ENCODE results near the gene ZNF77. TPM values are rescaled to one million over a fixed set of nuclear protein-coding genes. Genes with fewer than 3 reads are reported as not detected.
"Not testable (repeated sequence)": the region's sequence is repeated elsewhere in the genome, so short reads cannot be mapped to it uniquely, and the experiment has no call there.

The ZNF77 gene
- 4.4 and 4.7 TPM in 2 replicates for total RNA-seq
- polyA plus RNA-seq = 2.6 and 7.7 TPM in 2 replicates

DNA sequence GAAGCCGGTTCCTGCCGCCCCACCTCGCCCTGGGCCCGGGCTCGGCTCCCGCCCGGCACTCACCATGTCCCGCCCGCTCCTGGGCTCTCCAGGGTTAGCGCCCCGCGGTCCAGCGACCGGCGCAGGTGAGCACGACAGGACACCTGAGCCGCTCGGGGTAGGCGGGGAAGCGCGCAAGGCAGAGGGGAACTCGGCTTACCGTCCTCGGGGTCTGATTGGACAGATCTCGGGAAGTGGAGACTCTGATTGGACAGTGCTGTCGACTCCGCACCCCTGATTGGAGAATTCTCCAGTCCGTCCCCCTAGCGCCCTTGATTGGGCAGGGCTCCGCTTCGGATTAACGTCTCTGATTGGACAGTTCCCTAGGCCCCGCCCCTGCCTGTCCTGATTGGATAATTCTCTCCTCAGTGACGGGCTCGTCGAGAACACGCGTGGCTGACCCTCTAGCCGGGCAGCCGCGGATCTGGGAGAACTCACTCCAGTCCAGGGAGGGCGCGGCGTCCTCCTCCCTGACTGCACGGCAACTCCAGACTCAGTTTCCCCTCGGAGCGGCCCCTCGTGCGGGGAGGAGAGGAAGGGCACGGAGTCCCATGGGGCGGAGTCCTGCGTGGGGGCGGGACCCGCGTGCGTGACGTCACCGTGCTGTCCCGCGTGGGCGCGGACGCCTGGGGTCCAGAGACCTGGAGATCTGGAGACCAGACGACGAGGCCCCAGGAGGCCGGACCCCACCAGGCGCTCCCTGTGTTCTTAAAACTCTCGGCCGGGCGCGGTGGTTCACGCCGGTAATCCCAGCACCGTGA is at the start of gene ZNF77:
Gene ZNF77, minus strand, starts transcription at position 197 of the 800 bp plus-strand sequence. Its CDS starts 131 bp downstream, at position 66.
- Histone ChIP-seq H3K36me3 (no peaks in the 10 kb centered on the region), H3K4me1 (ENCODE audit: low read depth) (no peaks in the 10 kb centered on the region), H3K27me3 (no peaks in the 10 kb centered on the region), H3K27ac (peak within 1 kb of the TSS; percentile 63), H3K9me3 (ENCODE audit: low read depth) (no peaks in the 10 kb centered on the region), H3K4me3 (peak within 1 kb of the TSS; percentile 67)
- TF ChIP-seq, protein P1, sequence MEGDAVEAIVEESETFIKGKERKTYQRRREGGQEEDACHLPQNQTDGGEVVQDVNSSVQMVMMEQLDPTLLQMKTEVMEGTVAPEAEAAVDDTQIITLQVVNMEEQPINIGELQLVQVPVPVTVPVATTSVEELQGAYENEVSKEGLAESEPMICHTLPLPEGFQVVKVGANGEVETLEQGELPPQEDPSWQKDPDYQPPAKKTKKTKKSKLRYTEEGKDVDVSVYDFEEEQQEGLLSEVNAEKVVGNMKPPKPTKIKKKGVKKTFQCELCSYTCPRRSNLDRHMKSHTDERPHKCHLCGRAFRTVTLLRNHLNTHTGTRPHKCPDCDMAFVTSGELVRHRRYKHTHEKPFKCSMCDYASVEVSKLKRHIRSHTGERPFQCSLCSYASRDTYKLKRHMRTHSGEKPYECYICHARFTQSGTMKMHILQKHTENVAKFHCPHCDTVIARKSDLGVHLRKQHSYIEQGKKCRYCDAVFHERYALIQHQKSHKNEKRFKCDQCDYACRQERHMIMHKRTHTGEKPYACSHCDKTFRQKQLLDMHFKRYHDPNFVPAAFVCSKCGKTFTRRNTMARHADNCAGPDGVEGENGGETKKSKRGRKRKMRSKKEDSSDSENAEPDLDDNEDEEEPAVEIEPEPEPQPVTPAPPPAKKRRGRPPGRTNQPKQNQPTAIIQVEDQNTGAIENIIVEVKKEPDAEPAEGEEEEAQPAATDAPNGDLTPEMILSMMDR (IDR thresholded peaks at IDR 0.05; ENCODE audit: low read depth, low read length) = no peak
- DNase-seq (ENCODE audit: low read depth in 1 of 2, low spot score in 1 of 2) = peak; percentile 99

- no peak overlapping the region for H3K27ac ChIP-seq
- no peak for DNase-seq (ENCODE audit: low read depth in 1 of 2, low spot score in 1 of 2)
- no peaks in the 10 kb centered on the region for H3K4me1 ChIP-seq (ENCODE audit: low read depth)
- no peaks in the 10 kb centered on the region for H3K27me3 ChIP-seq
- H3K9me3 ChIP-seq (ENCODE audit: low read depth) = no peaks in the 10 kb centered on the region
- no peaks in the 10 kb centered on the region for H3K36me3 ChIP-seq
- H3K4me3 ChIP-seq = no peak overlapping the region
- TF ChIP-seq, protein P1 (IDR thresholded peaks at IDR 0.05; ENCODE audit: low read depth, low read length) = no peak
Measured at GRCh38 chr19:2993579-2993978, 48.8 kb upstream of the ZNF77 start.

DNA sequence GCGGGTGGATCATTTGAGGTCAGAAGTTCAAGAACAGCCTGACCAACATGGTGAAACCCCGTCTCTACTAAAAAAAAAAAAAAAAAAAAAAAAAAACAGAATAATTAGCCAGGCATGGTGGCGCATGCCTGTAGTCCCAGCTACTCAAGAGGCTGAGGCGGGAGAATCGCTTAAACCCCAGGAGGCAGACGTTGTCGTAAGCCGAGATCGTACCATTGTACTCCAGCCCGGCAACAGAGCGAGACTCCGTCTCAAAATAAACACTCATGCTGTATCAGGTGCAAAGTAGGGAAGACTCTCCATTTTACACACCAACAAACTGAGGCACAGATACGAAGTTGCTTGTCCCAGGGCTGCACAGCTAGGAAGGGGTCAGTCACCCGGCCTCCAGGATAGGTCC is 48.2 kb upstream of the ZNF77 start:
- Histone ChIP-seq H3K9me3 (ENCODE audit: low read depth) (no peaks in the 10 kb centered on the region), H3K4me3 (no peak overlapping the region), H3K27me3 (no peaks in the 10 kb centered on the region), H3K27ac (no peak overlapping the region), H3K36me3 (no peaks in the 10 kb centered on the region), H3K4me1 (ENCODE audit: low read depth) (no peaks in the 10 kb centered on the region)
- DNase-seq (ENCODE audit: low read depth in 1 of 2, low spot score in 1 of 2) = no peak
- TF ChIP-seq, protein P1 (IDR thresholded peaks at IDR 0.05; ENCODE audit: low read depth, low read length) = no peak

- H3K36me3 ChIP-seq; H3K27me3 ChIP-seq; H3K27ac ChIP-seq; H3K4me3 ChIP-seq; DNase-seq (ENCODE audit: low read depth in 1 of 2, low spot score in 1 of 2); H3K4me1 ChIP-seq (ENCODE audit: low read depth); H3K9me3 ChIP-seq (ENCODE audit: low read depth): not testable (repeated sequence)
Measured at GRCh38 chr19:2992333-2992732, 47.6 kb upstream of the ZNF77 start.

GRCh38 chr19:2989236-2989946 is 44.6 kb upstream of the ZNF77 start:
- Histone ChIP-seq H3K36me3 (no peaks in the 10 kb centered on the region), H3K4me1 (ENCODE audit: low read depth) (peaks cover 12% of the 10 kb centered on the region), H3K4me3 (no peak overlapping the region), H3K27ac (no peak overlapping the region), H3K27me3 (no peaks in the 10 kb centered on the region), H3K9me3 (ENCODE audit: low read depth) (no peaks in the 10 kb centered on the region)
- no peak for DNase-seq (ENCODE audit: low read depth in 1 of 2, low spot score in 1 of 2)
- TF ChIP-seq, protein P1 (IDR thresholded peaks at IDR 0.05; ENCODE audit: low read depth, low read length) = no peak

DNA sequence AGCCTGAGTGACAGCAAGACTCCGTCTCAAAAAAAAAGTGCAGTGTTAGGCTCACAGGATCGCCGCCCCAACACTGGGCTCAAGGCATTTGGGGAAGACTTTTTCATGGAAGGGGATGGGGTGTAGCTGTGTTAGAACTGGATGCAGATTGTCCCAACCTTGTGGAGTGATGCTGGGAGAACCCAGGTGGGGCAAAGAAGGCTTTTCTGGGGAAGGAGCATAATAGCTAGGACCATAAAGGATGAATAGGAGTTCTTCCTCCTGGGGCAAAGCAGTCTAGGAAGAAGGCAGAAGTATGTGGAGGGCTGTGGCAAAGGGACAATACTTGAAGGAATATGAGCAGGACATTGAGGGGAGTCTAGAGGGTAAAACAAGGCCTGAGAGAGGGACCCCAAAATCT is 43.8 kb upstream of the ZNF77 start:
- no peaks in the 10 kb centered on the region for H3K27me3 ChIP-seq
- H3K4me1 ChIP-seq (ENCODE audit: low read depth) = peaks cover 15% of the 10 kb centered on the region
- DNase-seq (ENCODE audit: low read depth in 1 of 2, low spot score in 1 of 2) = no peak
- TF ChIP-seq, protein P1 (IDR thresholded peaks at IDR 0.05; ENCODE audit: low read depth, low read length) = no peak
- no peaks in the 10 kb centered on the region for H3K36me3 ChIP-seq
- H3K27ac ChIP-seq = no peak overlapping the region
- no peak overlapping the region for H3K4me3 ChIP-seq
- no peaks in the 10 kb centered on the region for H3K9me3 ChIP-seq (ENCODE audit: low read depth)

Measured in cardiac muscle cell (in vitro differentiated cells and primary cell).